H1 (cell line): Measurements from ENCODE around the gene RPL28. TPM values are rescaled to one million over a fixed set of nuclear protein-coding genes. Genes with fewer than 3 reads are reported as not detected.

Source experiments
- BCL11A ChIP-seq, 2 experiments: IDR thresholded peaks; one replicate each; pipeline ENCODE4 v1.6.1; 2011; ENCODE audit warnings: low read depth in 2 of 2, low read length in 2 of 2, mild to moderate bottlenecking in 2 of 2
- CHD2 ChIP-seq: IDR thresholded peaks from 2 replicates; pipeline ENCODE4 v1.6.1; 2012; ENCODE audit warnings: low read length, improper control_type of control experiment
- CREB1 ChIP-seq: IDR thresholded peaks from 2 replicates; pipeline ENCODE4 v1.6.1; 2012; ENCODE audit warnings: inconsistent platforms
- CTBP2 ChIP-seq: IDR thresholded peaks from 2 replicates; pipeline ENCODE4 v1.7.0; 2011; ENCODE audit warnings: borderline replicate concordance, mild to moderate bottlenecking, moderate library complexity, mixed read lengths, low read length; ENCODE audit not compliant: insufficient read depth, insufficient read length
- GABPA ChIP-seq: IDR thresholded peaks from 2 replicates; pipeline ENCODE4 v1.6.1; 2011; ENCODE audit warnings: mild to moderate bottlenecking, low read length, moderate library complexity, borderline replicate concordance; ENCODE audit not compliant: insufficient read depth
- HDAC2 ChIP-seq, 2 experiments: fragments of 300-600 bp in 1 of 2; sonication (generic) in 1 of 2; IDR thresholded peaks; 2 replicates each; pipeline ENCODE4 v1.6.1; 2011 to 2012; ENCODE audit warnings: low read depth in 2 of 2, low read length in 2 of 2, mild to moderate bottlenecking in 2 of 2, moderate library complexity in 2 of 2, borderline replicate concordance in 1 of 2, inconsistent platforms in 1 of 2
- HDAC6 ChIP-seq: IDR thresholded peaks from one replicate; pipeline ENCODE4 v1.7.1; 2012; ENCODE audit warnings: low read depth, mild to moderate bottlenecking, inconsistent platforms, low read length, moderate library complexity
- KDM4A ChIP-seq: IDR thresholded peaks from one replicate; pipeline ENCODE4 v1.7.1; 2012; ENCODE audit warnings: low read depth, mild to moderate bottlenecking, moderate library complexity, low read length, inconsistent platforms; ENCODE audit not compliant: severe bottlenecking
- MAFK ChIP-seq: IDR thresholded peaks from 2 replicates; pipeline ENCODE4 v1.6.1; 2012; ENCODE audit warnings: low read depth, mild to moderate bottlenecking, improper control_type of control experiment, low read length
- MAX ChIP-seq: IDR thresholded peaks from 2 replicates; pipeline ENCODE4 v1.6.1; 2012; ENCODE audit warnings: inconsistent platforms
- NANOG ChIP-seq: IDR thresholded peaks from 2 replicates; pipeline ENCODE4 v1.6.1; 2011; ENCODE audit warnings: low read length, low read depth, mild to moderate bottlenecking, inconsistent platforms; ENCODE audit not compliant: insufficient read depth, poor library complexity, severe bottlenecking
- NRF1 ChIP-seq: IDR thresholded peaks from 2 replicates; pipeline ENCODE4 v1.6.1; 2011; ENCODE audit warnings: mild to moderate bottlenecking, low read depth, low read length, improper control_type of control experiment
- POLR2A ChIP-seq, 2 experiments: IDR thresholded peaks; 1 replicate in 1 of 2; 2 replicates in 1 of 2; pipeline ENCODE4 v1.6.1; 2011; ENCODE audit warnings: low read depth in 2 of 2, low read length in 2 of 2, mild to moderate bottlenecking in 2 of 2; ENCODE audit errors: control extremely low read depth in 1 of 2
- RNF2 ChIP-seq: fragments of 200-900, 300-1000 bp; sonication (generic); IDR thresholded peaks from 2 replicates; pipeline ENCODE4 v1.7.1; 2016; ENCODE audit warnings: borderline replicate concordance, low read depth, mild to moderate bottlenecking, antibody characterized with exemption, low read length; ENCODE audit not compliant: poor library complexity, severe bottlenecking; ENCODE audit errors: missing control alignments
- RXRA ChIP-seq: IDR thresholded peaks from 2 replicates; pipeline ENCODE4 v1.6.1; 2011; ENCODE audit warnings: low read depth, mild to moderate bottlenecking, low read length, moderate library complexity; ENCODE audit not compliant: insufficient read depth
- SIRT6 ChIP-seq: IDR thresholded peaks from one replicate; pipeline ENCODE4 v1.7.1; 2012; ENCODE audit warnings: low read length, inconsistent platforms
- SP1 ChIP-seq: IDR thresholded peaks from 2 replicates; pipeline ENCODE4 v1.6.1; 2011; ENCODE audit warnings: low read depth, low read length
- SP2 ChIP-seq: IDR thresholded peaks from 2 replicates; pipeline ENCODE4 v1.6.1; 2012; ENCODE audit warnings: mild to moderate bottlenecking, low read length, inconsistent platforms
- SP4 ChIP-seq: IDR thresholded peaks from 2 replicates; pipeline ENCODE4 v1.6.1; 2012; ENCODE audit warnings: low read length, inconsistent platforms
- SRF ChIP-seq: IDR thresholded peaks from 2 replicates; pipeline ENCODE4 v1.6.1; 2011; ENCODE audit warnings: mild to moderate bottlenecking, low read depth, low read length, moderate library complexity
- SUZ12 ChIP-seq: fragments of 200-600 bp; sonication (generic); IDR thresholded peaks from 2 replicates; pipeline ENCODE4 v1.6.1; 2012; ENCODE audit warnings: mild to moderate bottlenecking, inconsistent platforms, low read length, moderate library complexity, mixed read lengths
- TAF7 ChIP-seq: optimal IDR thresholded peaks from 2 replicates; pipeline ENCODE3; 2011; ENCODE audit warnings: low read depth, mild to moderate bottlenecking, inconsistent platforms, low read length, moderate library complexity, borderline replicate concordance
- TBP ChIP-seq: IDR thresholded peaks from 2 replicates; pipeline ENCODE4 v1.6.1; 2011; ENCODE audit warnings: low read depth, low read length, improper control_type of control experiment
- USF2 ChIP-seq: IDR thresholded peaks from 2 replicates; pipeline ENCODE4 v1.6.1; 2011; ENCODE audit warnings: low read length, improper control_type of control experiment
- polyA plus RNA-seq, 7 experiments: library from polyadenylated mRNA; depleted of rRNA in 3 of 7; stranded (reverse) in 5 of 7; unstranded in 2 of 7; fragments of >200 nt in 5 of 7; fragments of 200-250 nt in 2 of 7; gene quantifications; 1 replicate in 5 of 7; 2 replicates in 1 of 7; 4 replicates in 1 of 7; pipeline versions ENCODE4 v1.2.1 to v1.2.3, GENCODE V29; 2011 to 2013; ENCODE audit warnings: missing spikeins in 2 of 7, mixed read lengths in 2 of 7
- total RNA-seq: library from RNA; stranded (reverse); fragmentation: NEBNext Ultra II Directional; extraction: Animal tissue kit (Norgen Biotek cat#: 25700); gene quantifications from 2 replicates; pipeline ENCODE4 v1.2.1, GENCODE V29; 2021

RPL28 gene
- total and polyA plus RNA-seq, 2 of the 8 experiments (the other 6 are each of a cell fraction or from before 2014, with no cell fraction given) = 2,123 to 8,402 TPM

- TF ChIP-seq GABPA (no peak), SP4 (peak; percentile 87), SIRT6 (no peak), MAX (0 out of 2 replicates have a peak, but pooled peaks have one; percentile 10), BCL11A (IDR thresholded peaks at IDR 0.05; ENCODE audit: low read depth in 2 of 2, low read length in 2 of 2) (no peak), MAFK (no peak), CTBP2 (no peak), TAF7 (no peak), HDAC2 (IDR thresholded peaks at IDR 0.05; ENCODE audit: borderline replicate concordance in 1 of 2, low read depth in 2 of 2, low read length in 2 of 2) (peak in 1 of 2 experiments; percentile 38; a peak in 1 of 4 replicates), KDM4A (peak; percentile 76), SP2 (no peak), RXRA (no peak), POLR2A (IDR thresholded peaks at IDR 0.05; ENCODE audit: control extremely low read depth in 1 of 2, low read depth in 2 of 2, low read length in 2 of 2) (no peak), CREB1 (no peak), SUZ12 (no peak), HDAC6 (no peak), SRF (no peak), TBP (no peak), CHD2 (no peak), NANOG (no peak), USF2 (no peak), SP1 (peak; percentile 30; the same call in 1 of the 2 replicates), RNF2 (no peak), NRF1 (no peak)
These were observed 54.8 kb downstream of the RPL28 start (continued) for GRCh38 chr19:55440411-55441105.
